Measurements from ENCODE around the gene SRP68.

SRP68 gene

DNA sequence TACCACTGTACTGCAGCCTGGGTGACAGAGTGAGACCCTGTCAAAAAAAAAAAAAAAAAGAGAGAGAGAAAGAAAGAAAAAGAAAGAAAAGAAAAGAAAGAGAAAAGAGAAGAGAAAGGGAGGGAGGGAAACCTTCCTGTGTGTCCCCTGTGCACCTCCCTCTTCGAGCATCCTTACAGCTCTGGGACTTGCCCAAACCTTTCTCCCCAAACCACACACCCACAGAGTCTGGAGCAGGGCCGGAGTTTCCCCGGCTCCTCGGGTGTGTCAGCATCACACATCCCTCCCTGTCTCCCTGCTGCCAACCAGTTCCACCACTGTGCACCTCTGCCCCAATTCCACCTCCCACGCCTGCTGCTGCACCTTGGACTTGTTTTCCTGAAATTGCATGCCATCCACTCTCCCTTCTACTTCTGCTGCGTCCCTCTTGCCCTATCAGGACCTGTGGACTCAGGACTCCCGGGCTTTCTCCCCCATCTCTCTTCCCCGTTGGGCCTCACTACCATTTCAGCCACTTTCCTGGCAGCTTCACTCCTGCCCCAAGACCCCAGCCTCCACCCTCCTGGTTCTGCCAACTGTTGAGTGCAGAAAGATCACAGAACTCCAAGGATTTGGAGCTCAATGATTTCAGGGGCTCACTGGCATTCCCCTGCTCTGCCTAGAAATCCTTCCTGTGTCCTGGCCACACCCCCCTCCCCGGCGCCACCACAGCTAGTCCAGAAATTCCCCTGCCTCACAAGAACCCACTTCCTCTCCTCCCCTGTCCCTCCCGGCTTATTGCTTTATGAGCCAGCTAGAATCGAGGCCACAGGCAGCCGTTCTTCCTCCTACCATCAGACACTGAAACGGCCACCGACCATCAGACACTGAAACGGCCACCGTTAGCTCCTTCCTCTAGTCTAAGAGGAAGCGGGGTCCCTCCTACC lies 75.4 kb downstream of the SRP68 start:
- DNase-seq, result no peak

DNA sequence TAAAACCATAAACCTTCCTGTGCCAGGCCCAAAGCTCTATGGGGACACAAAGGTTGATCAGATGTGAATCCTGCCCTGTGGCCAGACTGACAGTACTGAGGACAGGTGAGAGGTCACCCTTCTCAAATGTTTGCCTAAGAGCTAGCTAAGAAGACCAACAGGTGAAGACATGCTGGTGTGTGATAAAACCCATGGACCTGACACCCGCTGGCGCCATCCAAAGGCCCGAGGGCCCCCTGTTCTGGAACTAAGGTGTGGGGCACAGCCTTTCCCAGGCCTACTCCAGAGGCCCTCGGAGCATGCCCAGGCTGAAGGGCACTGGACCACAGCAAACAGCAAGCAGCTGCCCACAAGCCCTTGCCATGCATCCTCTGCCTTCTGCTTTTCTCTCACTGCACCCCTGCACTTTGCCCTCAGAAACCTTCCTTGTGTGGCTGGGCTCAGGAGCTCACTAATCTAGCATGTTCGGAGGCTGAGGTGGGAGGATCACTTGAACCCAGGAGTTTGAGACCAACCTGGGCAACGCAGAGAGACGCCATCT lies 76.9 kb downstream of the SRP68 start:
- no peak for DNase-seq

DNA sequence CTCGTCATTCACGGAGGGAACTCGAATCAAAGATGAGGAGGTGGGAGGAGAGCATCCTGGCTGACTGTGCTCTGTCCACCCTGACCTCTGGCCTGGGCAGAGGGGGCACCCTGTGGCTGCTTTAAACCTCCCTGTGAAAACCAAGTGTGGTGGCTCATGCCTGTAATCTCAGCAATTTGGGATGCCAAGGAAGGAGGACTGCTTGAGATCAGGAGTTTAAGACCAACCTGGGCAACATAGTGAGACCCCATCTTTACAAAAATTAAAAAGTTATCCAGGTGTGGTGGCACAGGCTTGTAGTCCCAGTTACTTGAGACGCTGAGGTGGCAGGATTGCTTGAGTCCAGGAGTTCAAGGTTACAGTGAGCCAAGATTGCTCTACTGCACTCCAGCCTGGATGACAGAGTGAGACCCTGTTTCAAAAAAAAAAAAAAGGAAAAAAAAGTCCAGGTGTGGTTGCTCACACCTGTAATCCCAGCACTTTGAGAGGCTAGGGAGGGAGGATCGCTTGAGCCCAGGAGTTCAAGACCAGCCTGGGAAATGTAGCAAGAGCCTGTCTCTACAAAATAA lies 77.4 kb downstream of the SRP68 start:
- DNase-seq, result no peak

DNA sequence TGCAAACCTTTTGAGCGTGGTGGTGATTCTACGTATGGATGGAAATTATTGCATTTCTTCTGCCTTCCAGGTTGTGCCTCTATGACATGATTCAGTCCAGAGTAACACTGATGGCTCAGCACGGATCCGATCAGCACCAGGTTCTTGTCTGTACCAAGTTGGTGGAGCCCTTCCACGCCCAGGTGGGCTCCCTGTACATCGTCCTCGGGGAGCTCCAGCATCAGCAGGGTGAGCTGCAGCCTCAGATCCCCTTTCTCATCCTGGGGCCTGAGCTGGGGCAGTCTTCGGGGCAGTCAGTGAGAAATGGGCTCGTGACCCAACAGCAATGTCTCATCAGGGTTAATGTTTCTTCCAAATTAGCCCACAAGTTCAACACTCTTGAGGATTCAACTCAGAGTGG lies 80.9 kb downstream of the SRP68 start:
- no peak for DNase-seq

All from NCI-H1048 (cell line).